Measurements from ENCODE around the gene C16orf92. TPM values are rescaled to one million over a fixed set of nuclear protein-coding genes. Genes with fewer than 3 reads are reported as not detected.

The C16orf92 gene
- total and polyA plus RNA-seq, 2 of the 8 experiments (the other 6 are each of a cell fraction or from before 2014, with no cell fraction given), result not detected

- H3K23ac ChIP-seq (ENCODE audit: insufficient read length), result no peak within 1 kb of the TSS
- H3K27me3 ChIP-seq (replicated peaks in 1 of 4; ENCODE audit: control insufficient read depth in 3 of 4, extremely low read depth in 1 of 4, insufficient read depth in 3 of 4, low read length in 3 of 4), result no peaks in the 10 kb centered on the region
- peak within 1 kb of the TSS; percentile 100; the same call in 1 of the 2 replicates for H2BK15ac ChIP-seq (ENCODE audit: low read length)
- peak within 1 kb of the TSS; percentile 100 for H3K18ac ChIP-seq (ENCODE audit: extremely low read depth, low read length)
- DNase-seq (ENCODE audit: low read depth in 1 of 2, low spot score in 2 of 2) (peak; percentile 89 to 92), FAIRE-seq (no peak)
- peaks cover 12 to 31% of the 10 kb centered on the region in 2 experiments for H4K20me1 ChIP-seq (replicated peaks in 1 of 2; ENCODE audit: control insufficient read depth in 1 of 2, insufficient read depth in 2 of 2, low read length in 2 of 2)
- H3K4ac ChIP-seq (replicated peaks; ENCODE audit: insufficient read length, low read depth, low read length), result peak within 1 kb of the TSS; percentile 100
- CTCF ChIA-PET (ENCODE audit: partially characterized antibody), result interaction anchor here (0.6 to 7.3 kb wide), 4 partner anchors 8 to 47 kb away, joined by 3 to 51 read pairs (median 8); partner anchors contain the start of genes GDPD3 and TBX6
- H3K27ac ChIP-seq (ENCODE audit: low read depth, low read length), result peak within 1 kb of the TSS; percentile 84
- peaks cover 15 to 33% (median 32%) of the 10 kb centered on the region in 4 experiments for H3K36me3 ChIP-seq (ENCODE audit: control insufficient read depth in 2 of 4, insufficient read depth in 4 of 4, low read length in 3 of 4)
- H3K23me2 ChIP-seq (ENCODE audit: low read depth, low read length), result peaks cover 18% of the 10 kb centered on the region
- peak within 1 kb of the TSS; percentile 80; the same call in 1 of the 2 replicates for H2BK20ac ChIP-seq (ENCODE audit: low read length)
- peak within 1 kb of the TSS; percentile 73 to 81 for H3K4me2 ChIP-seq (ENCODE audit: insufficient read depth in 1 of 2, low read depth in 2 of 2, low read length in 2 of 2)
- H2BK5ac ChIP-seq (ENCODE audit: low read depth, low read length), result peak within 1 kb of the TSS; percentile 100
- H3K9me3 ChIP-seq (ENCODE audit: insufficient read depth in 2 of 2, low read depth in 1 of 2, low read length in 1 of 2), result no peaks in the 10 kb centered on the region
- peaks cover 6 to 27% (median 15%) of the 10 kb centered on the region in 4 experiments for H3K4me1 ChIP-seq (replicated peaks in 1 of 4; ENCODE audit: control insufficient read depth in 3 of 4, insufficient read depth in 4 of 4, low read length in 3 of 4)
- H3K56ac ChIP-seq (replicated peaks; ENCODE audit: insufficient read length, low read depth, low read length), result peak within 1 kb of the TSS; percentile 96
- POLR2A ChIA-PET (ENCODE audit: partially characterized antibody), result interaction anchor here (0.6 to 21.2 kb wide), 28 partner anchors 11 to 378 kb away, joined by 3 to 353 read pairs (median 4); partner anchors contain the start of genes ASPHD1, CD2BP2, HIRIP3 and PPP4C
- H2BK120ac ChIP-seq (replicated peaks; ENCODE audit: low read depth, low read length), result peak within 1 kb of the TSS; percentile 91
- H2AK5ac ChIP-seq (ENCODE audit: low read depth, low read length), result peak within 1 kb of the TSS; percentile 28; the same call in 1 of the 2 replicates
- 2% methylated on average over 68 of the region's 99 CpGs; no CpG with 5 or more reads in 1 of the 2 experiments for WGBS, 2 experiments (ENCODE audit: extremely low coverage in 1 of 2, insufficient coverage in 1 of 2, insufficient read length in 1 of 2, insufficient replicate concordance in 2 of 2, low coverage in 1 of 2, low lambda C conversion rate in 2 of 2, missing lambda C conversion rate in 1 of 2)
- H3K4me3 ChIP-seq (ENCODE audit: extremely low read depth in 1 of 4, insufficient read depth in 2 of 4, low read depth in 3 of 4, low read length in 4 of 4), result peak within 1 kb of the TSS; percentile 71 to 92 (median 88)
- peak within 1 kb of the TSS; percentile 81 to 92 (median 84) for H3K9ac ChIP-seq (replicated peaks in 1 of 4; ENCODE audit: extremely low read depth in 1 of 4, low read depth in 3 of 4, low read length in 3 of 4)
- H4K8ac ChIP-seq (ENCODE audit: extremely low read depth, insufficient read depth, low read length), result peak within 1 kb of the TSS; percentile 91
- H2AFZ ChIP-seq (ENCODE audit: low read length), result peak within 1 kb of the TSS; percentile 19; the same call in 1 of the 2 replicates
- H3K79me1 ChIP-seq (ENCODE audit: low read depth, low read length), result peaks cover 9% of the 10 kb centered on the region; the same call in 1 of the 2 replicates
- peak within 1 kb of the TSS; percentile 100 for H4K91ac ChIP-seq (replicated peaks; ENCODE audit: insufficient read length, low read length)
- peaks cover 15 to 30% of the 10 kb centered on the region in 2 experiments for H3K79me2 ChIP-seq (ENCODE audit: control insufficient read depth in 1 of 2, insufficient read depth in 2 of 2, low read length in 2 of 2)
- H2BK12ac ChIP-seq (ENCODE audit: low read depth, low read length), result peak within 1 kb of the TSS; percentile 92; the same call in 1 of the 2 replicates
- peak within 1 kb of the TSS; percentile 24 for H3K14ac ChIP-seq (ENCODE audit: insufficient read length)
- peak within 1 kb of the TSS; percentile 100 for H4K5ac ChIP-seq (ENCODE audit: insufficient read length, low read depth, low read length)
- TF ChIP-seq TBP (IDR thresholded peaks at IDR 0.05; ENCODE audit: low read depth, low read length) (peak; percentile 96), PHF8 (conservative IDR thresholded peaks at IDR 0.05; ENCODE audit: low read depth, low read length) (peak; percentile 60), GTF2F1 (IDR thresholded peaks at IDR 0.05; ENCODE audit: borderline replicate concordance, low read depth, low read length) (peak; percentile 76; the same call in 1 of the 2 replicates), POLR2AphosphoS5 (IDR thresholded peaks at IDR 0.05; ENCODE audit: low read depth, low read length) (peak; percentile 91), BACH1 (IDR thresholded peaks at IDR 0.05; ENCODE audit: low read length) (peak; percentile 89), CHD2 (IDR thresholded peaks at IDR 0.05; ENCODE audit: low read length) (peak; percentile 14; the same call in 1 of the 2 replicates), KDM4A (IDR thresholded peaks at IDR 0.05; ENCODE audit: low read depth, low read length, severe bottlenecking) (peak; percentile 91), HDAC2 (IDR thresholded peaks at IDR 0.05; ENCODE audit: borderline replicate concordance in 1 of 2, low read depth in 2 of 2, low read length in 2 of 2) (peak in 1 of 2 experiments; percentile 42; a peak in 1 of 4 replicates), CREB1 (IDR thresholded peaks at IDR 0.05) (peak; percentile 66; the same call in 1 of the 2 replicates), SP4 (IDR thresholded peaks at IDR 0.05; ENCODE audit: low read length) (peak; percentile 59; the same call in 1 of the 2 replicates)
These were observed 42.3 kb downstream of the C16orf92 start, which contains the start of gene ALDOA for GRCh38 chr16:30065102-30065942. Gene ALDOA, plus strand, starts transcription at chr16:30065760. Its CDS starts 1,138 bp downstream, at chr16:30066898.

All from H1 (cell line).